Breast epithelium (tissue), 3 donors: ENCODE results near the gene WDR93.

ENCODE experiments used
- CTCF ChIP-seq, 3 donors: fragments of 450-650 bp; IDR thresholded peaks; one replicate each; pipeline ENCODE4 v1.5.1; 2016 to 2017; ENCODE audit warnings: antibody characterized with exemption in 3 of 3, mild to moderate bottlenecking in 3 of 3, moderate library complexity in 3 of 3
- POLR2AphosphoS5 ChIP-seq, 3 donors: sonication (generic); formaldehyde crosslinking; IDR thresholded peaks; one replicate each; pipeline ENCODE4 v1.6.1; 2017; ENCODE audit warnings: antibody characterized with exemption in 3 of 3

- no peak for TF ChIP-seq CTCF (IDR thresholded peaks at IDR 0.05)
- no peak for TF ChIP-seq POLR2AphosphoS5 (IDR thresholded peaks at IDR 0.05)
Observed at GRCh38 chr15:89787944-89788343, 97.3 kb downstream of the WDR93 start.
